ENCODE results near the gene VPS29. TPM values are rescaled to one million over a fixed set of nuclear protein-coding genes. Genes with fewer than 3 reads are reported as not detected.

Gene VPS29
- 71.2 and 93.4 TPM in 2 replicates for total RNA-seq (2014; rRNA removed; shearing (Covaris generic))

DNA sequence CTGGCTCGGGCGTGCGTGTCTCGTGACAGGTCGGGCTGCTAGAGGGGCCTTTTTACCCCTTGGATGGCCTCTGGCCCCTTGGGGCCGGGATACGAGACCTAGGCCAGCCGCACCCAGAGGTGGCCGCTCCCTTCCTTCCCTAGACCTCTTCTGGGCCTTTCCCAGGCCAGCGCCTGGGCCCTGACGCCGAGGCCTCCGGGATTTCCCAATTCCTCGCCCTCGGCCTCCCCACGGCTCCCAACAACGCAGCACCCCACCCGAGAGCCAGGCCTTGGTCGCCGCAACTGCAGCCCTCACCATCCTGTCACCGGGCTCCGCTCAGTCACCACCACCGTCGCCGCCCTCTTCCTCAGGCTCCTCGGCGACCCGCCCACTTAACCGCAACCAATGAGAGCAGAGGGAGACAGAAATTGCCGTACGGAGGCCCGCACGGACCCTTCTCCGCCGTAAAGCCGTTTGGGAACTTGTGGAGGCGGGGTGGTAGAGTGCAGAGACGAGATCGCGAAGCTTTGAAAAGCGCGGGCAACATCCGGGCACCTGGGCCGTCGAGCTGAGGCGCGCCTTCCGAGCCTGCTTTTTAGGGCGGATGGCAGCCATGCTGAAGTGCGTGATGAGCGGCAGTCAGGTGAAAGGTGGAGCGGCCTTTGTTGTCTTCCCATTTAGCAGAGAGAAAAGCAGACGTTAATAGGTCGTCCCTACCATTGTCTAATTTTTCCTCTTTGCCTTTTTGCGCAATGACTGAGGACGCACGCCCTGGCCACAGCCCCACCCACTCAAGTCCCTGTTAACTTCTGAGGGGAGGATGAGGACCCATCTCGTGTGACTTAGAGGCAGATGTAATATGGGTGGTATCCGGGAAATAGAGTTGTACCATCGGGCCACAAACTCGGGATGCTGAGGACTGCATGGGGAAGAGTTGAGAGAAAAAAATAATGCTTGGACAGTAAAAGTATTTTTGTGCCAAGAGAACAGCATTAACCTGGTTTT lies at the start of gene VPS29, which contains the start of gene RAD9B:
Gene VPS29, minus strand, starts transcription at position 360 of the 987 bp plus-strand sequence. Its CDS starts 60 bp downstream, at position 300.
Gene RAD9B, plus strand, starts transcription at position 580 of the 987 bp plus-strand sequence. Its CDS starts 7 bp downstream, at position 587.
- DNase-seq (ENCODE audit: low read depth): peak; percentile 98

GRCh38 chr12:110550981-110551380 lies 49.1 kb upstream of the VPS29 start:
- no peak for DNase-seq (ENCODE audit: low read depth)

GRCh38 chr12:110549716-110550115 lies 47.8 kb upstream of the VPS29 start:
- DNase-seq (ENCODE audit: low read depth): no peak

DNA sequence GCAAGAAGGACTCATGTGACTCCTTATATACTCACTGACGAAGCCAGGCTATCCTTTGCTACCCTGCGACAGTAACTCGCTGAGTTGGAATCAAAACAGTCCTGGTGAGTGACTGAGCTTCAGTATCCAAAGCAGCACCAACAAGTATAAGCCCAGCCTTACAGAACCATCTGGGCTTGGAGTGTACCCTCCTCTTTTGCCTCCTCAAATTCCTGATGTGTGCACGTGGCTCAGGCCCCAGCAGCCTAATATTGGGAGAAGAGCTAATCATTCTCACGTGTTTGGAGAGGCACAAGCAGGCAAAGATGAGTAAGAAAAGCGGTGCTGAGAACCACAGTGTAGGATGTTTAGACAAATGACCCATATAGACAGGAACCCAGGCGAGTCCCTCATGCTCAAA lies 46.8 kb upstream of the VPS29 start:
- no peak for DNase-seq (ENCODE audit: low read depth)

- DNase-seq (ENCODE audit: low read depth): no peak
Observed at GRCh38 chr12:110547090-110547489, 45.2 kb upstream of the VPS29 start.

DNA sequence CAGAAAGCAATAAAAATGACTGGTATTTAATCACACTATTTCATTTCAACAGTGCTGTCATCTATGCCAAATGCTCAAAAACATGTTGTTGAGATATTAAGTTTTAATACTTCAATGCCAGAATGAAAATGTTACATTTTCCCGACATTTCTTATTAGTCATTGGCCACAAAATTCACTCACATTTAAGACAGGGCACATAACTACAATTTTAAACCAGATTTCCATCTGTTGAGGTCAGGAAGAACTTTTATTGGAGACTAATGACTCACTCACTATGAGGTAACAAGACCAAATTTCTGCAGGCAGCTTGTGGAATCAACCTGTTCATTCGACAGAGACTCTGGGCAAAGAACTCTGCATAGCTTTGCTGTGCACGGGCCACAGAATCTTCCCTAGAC lies 44.4 kb upstream of the VPS29 start:
- DNase-seq (ENCODE audit: low read depth): peak; percentile 71

GRCh38 chr12:110545812-110546211 lies 43.9 kb upstream of the VPS29 start:
- DNase-seq (ENCODE audit: low read depth): peak; percentile 13

GRCh38 chr12:110545259-110545658 lies 43.3 kb upstream of the VPS29 start:
- peak; percentile 59 for DNase-seq (ENCODE audit: low read depth)

GRCh38 chr12:110543965-110544364 lies 42.1 kb upstream of the VPS29 start:
- no peak for DNase-seq (ENCODE audit: low read depth)

DNA sequence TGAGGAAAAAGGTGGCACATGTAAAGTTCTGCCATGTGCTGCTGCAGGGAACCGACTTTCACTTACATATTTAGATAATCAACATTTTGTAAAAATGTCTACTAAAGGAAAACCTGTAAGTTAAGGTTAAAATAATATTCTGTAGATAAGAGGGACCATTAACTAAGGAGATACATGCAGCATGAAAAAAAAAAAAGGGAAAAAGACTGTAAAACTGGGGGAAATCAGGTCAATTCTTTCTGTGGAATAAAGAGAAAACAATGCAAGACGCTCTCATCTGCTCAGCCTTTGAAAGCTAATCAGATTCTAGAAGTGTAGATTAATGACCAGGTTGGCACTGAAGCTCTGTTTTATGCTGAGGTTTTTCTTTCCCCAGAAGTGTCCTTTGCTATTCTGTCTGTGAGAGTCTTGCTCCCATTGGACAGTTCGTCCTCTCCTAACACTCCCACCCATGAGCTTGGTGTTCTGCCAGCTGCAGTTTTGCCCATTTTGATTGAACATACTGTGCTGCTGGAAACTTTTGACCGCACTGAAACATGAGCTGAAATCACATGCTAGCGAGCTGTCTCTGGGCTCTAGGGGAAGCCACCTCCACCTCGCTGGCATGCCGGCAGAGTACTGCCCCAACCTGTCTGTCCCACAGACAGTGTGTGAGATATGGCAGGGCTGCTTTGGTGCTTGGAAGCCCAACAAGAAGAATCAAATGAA lies 41.5 kb upstream of the VPS29 start:
- DNase-seq (ENCODE audit: low read depth): peak; percentile 82

DNA sequence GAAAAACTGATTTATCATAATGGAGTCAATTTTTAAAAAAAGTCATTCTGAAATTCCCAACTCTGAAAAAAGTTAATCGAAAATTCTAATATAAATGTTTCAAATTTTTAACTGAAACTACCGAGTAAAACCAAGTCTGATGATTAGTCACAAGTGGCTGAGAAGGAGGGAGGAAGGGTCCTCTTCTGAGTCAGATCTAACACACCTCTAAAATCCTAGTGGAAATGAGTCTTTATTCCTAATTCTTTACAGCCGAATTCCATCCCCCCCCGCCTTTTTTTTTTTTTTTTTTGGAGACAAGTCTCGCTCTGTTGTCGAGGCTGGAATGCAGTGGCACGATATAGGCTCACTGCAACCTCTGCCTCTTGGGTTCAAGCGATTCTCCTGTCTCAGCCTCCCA lies 38.1 kb upstream of the VPS29 start:
- DNase-seq (ENCODE audit: low read depth): no peak

- no peak for DNase-seq (ENCODE audit: low read depth)
Observed at GRCh38 chr12:110538869-110539622, 37.1 kb upstream of the VPS29 start.

DNA sequence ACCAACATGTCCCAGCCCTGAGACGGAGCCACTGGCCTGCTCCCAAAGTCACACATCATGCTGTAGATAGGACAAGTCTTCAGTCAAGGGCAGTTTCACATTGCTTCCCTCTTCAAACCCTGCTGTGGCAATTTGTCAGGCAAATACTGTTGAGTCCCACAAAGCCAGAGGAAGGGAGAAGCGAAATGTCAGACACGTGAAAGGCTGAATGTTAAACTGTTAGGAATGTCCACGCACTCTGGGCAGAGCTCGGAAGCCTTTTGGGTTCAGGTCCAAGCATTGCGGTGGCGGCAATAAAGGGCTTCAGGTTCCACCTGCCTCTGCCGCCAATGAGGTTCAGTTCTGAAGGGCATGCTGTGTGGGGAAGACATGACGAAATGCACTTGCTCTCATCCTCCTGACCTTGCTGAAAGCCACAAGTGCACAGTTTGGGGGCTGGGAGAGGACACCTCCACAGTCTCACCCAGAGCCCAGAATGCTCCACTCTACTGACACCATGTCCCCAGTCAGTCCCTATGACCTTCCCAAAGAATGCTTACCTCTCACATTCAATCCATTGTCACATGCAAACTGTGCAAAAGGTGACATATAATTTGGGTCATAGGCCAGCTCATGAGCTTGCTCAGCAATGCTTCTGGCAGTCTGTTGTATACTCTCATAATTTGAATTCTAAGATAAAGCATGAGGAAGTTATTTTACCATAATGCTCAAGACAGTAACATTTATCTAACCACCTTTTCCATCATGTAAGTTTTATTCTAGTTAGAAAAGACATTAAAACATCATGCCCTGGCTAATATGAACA lies 35.9 kb upstream of the VPS29 start:
- no peak for DNase-seq (ENCODE audit: low read depth)

DNA sequence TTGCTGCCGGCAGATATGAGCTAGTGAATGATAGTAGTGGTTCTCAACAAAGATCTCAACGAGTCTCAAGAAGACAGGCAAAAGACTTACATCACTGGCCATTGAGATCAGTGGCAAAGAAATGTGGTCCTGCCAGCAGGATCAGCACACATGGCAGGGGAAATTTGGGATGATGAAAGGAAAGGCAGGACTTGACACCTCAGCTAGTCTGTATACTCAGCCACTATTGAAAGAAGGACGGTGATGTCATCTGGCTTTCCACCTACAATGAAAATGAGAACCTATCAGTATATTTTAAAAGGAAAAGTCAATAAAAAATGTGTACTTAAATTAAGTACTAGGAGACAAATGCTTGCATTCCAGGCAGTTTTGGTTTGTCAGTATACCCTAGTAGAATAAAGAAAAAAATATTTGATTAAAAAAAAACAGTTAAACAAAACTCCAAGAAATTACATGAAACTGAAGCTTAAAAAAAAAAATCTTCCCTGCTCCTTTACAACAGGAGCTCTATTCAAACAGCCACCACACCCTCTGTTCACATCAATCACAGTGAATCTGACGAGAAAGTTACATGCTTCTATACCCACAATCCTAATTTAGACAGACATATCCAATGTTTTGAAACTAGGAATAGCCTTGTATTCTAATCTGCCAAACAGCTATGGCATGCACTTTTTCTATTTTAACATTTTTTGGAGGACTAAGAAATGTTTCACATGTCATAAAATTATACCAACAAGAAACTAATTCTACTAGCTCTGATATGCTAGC lies 35.1 kb upstream of the VPS29 start:
- DNase-seq (ENCODE audit: low read depth): no peak

GRCh38 chr12:110534811-110535210 lies 32.9 kb upstream of the VPS29 start:
- no peak for DNase-seq (ENCODE audit: low read depth)

DNA sequence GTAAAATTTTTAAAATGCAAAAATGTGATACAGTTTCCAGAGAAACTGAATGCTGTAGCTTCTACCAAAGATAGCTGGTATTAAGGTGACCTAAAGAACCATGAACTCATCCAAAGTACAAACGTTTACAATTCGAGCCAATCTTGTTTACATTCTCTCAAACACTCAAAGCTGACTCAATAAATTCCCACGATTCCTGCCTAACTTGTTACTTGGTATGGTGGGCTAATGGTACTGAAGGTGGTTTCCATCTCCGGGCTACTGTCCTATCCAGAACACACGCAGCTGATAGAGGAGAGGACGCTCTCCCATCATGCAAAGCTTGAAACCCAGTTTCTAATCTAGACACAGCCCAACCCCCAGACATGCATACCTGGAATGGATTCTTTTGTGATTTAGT lies 31.7 kb upstream of the VPS29 start:
- DNase-seq (ENCODE audit: low read depth): peak; percentile 21

DNA sequence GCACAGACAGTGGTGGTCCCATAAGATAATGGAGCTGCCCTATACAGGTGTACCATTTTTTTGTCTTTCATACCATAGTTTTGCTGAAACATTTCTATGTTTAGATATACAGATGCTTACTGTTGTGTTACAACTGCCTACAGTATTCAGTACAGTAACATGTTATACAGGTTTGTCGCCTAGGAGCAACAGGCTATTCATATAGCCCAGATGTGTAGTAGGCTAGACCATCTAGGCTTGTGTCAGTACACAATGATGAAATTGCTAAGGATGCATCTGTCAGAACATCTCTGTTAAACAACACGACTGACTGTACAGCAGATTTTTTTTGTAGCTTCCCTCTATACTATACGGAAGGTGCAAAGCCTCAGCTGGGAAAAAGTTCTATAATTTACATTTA lies 30.7 kb upstream of the VPS29 start:
- no peak for DNase-seq (ENCODE audit: low read depth)

DNA sequence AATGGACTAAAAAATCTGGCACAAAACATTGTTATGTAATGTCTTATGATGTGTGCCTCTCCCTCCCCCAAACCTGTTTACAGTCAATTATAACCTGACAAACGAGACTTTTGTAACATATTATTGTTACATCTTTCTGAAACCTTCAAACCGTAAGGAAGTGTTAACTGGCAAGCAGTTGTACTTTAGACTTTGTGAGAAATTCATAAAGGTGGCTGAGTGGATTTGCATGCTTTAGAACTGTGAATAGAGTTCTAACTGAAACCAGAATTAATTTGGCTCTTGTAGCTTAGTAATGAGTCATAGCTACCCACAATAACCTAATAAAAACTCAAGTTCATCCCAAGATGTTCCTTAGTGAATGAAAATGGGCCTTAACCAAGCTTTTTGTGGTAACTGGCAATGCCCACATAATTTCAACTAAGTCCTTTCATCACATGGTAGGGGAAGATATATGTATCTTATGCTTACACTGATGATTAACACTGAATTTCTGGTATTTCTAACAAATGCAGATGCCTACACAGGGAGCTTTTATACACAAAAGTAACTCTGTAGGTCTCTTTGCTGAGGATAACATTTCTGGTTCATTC lies 29.9 kb upstream of the VPS29 start:
- peak; percentile 38 for DNase-seq (ENCODE audit: low read depth)

DNA sequence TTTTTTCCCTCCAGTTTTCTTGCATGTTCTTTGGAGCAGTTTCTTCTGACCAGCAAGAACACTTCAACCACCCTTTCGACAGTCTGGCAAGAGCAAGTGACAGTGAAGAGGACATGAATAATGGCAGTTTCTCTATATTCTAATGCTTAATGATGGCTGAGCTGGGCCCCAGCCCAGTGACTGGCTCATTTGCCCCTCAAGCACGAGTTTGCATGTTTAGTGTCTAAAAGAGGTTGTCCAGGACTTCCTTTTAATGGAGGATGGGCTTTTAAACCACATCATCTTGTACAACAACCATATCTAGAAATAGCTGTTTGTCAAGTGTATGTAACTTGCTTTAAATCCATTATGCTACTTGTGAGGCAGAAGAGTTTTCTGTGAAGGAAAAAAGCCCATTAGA lies 28.6 kb upstream of the VPS29 start:
- no peak for DNase-seq (ENCODE audit: low read depth)

Data from Daoy (cell line).